Neutrophil (primary cell): Measurements from ENCODE around the gene ABCG8.

Experiments used
- H3K27ac ChIP-seq: fragments of 200-600 bp; sonication (generic); 2 replicates; pipeline ENCODE4 v1.5.1; 2016; ENCODE audit warnings: mild to moderate bottlenecking, moderate library complexity
- H3K27me3 ChIP-seq: fragments of 200-600 bp; sonication (generic); 2 replicates; pipeline ENCODE4 v1.6.0; 2016; ENCODE audit warnings: mild to moderate bottlenecking
- H3K36me3 ChIP-seq: fragments of 200-600 bp; sonication (generic); 2 replicates; pipeline ENCODE4 v1.5.1; 2017
- H3K4me1 ChIP-seq, 2 experiments: fragments of 200-600 bp in 1 of 2; sonication (generic) in 1 of 2; 1 replicate in 1 of 2; 2 replicates in 1 of 2; pipeline versions ENCODE4 v1.5.1 to v1.6.1; 2013 to 2016; ENCODE audit warnings: low read depth in 1 of 2, low read length in 1 of 2, mild to moderate bottlenecking in 1 of 2, moderate library complexity in 1 of 2; ENCODE audit not compliant: control insufficient read depth in 1 of 2, insufficient read depth in 1 of 2
- H3K4me3 ChIP-seq, 2 experiments: fragments of 200-600 bp in 1 of 2; sonication (generic) in 1 of 2; 1 replicate in 1 of 2; 2 replicates in 1 of 2; pipeline ENCODE4 v1.5.1; 2013 to 2016; ENCODE audit warnings: low read depth in 1 of 2, low read length in 1 of 2, mild to moderate bottlenecking in 1 of 2, moderate library complexity in 1 of 2
- H3K9me3 ChIP-seq: fragments of 200-600 bp; sonication (generic); 2 replicates; pipeline ENCODE4 v1.5.1; 2016
- CTCF ChIP-seq: fragments of 200-600 bp; sonication (generic); IDR thresholded peaks from 2 replicates; pipeline ENCODE4 v1.5.1; 2016; ENCODE audit warnings: antibody characterized with exemption

ABCG8 gene

GRCh38 chr2:43884689-43885088 is 45.9 kb downstream of the ABCG8 start:
- no peak for TF ChIP-seq CTCF
- no peak overlapping the region for H3K27ac ChIP-seq
- H3K36me3 ChIP-seq = peaks cover 10% of the 10 kb centered on the region
- no peaks in the 10 kb centered on the region for H3K27me3 ChIP-seq
- peaks cover 0 to 3% of the 10 kb centered on the region in 2 experiments for H3K4me1 ChIP-seq
- no peaks in the 10 kb centered on the region for H3K9me3 ChIP-seq
- no peak overlapping the region for H3K4me3 ChIP-seq

- no peaks in the 10 kb centered on the region for H3K27me3 ChIP-seq
- TF ChIP-seq CTCF = no peak
- H3K4me1 ChIP-seq = peaks cover 0 to 3% of the 10 kb centered on the region in 2 experiments
- H3K9me3 ChIP-seq = no peaks in the 10 kb centered on the region
- H3K27ac ChIP-seq = no peak overlapping the region
- H3K36me3 ChIP-seq = peaks cover 12% of the 10 kb centered on the region
- no peak overlapping the region for H3K4me3 ChIP-seq
Measured at GRCh38 chr2:43885132-43885632, 46.4 kb downstream of the ABCG8 start.

GRCh38 chr2:43887176-43887575 is 48.4 kb downstream of the ABCG8 start:
- Histone ChIP-seq H3K4me1 (peaks cover 0 to 3% of the 10 kb centered on the region in 2 experiments), H3K36me3 (peaks cover 12% of the 10 kb centered on the region)
- no peak for TF ChIP-seq CTCF

GRCh38 chr2:43889416-43889815 is 50.6 kb downstream of the ABCG8 start:
- Histone ChIP-seq H3K36me3 (peaks cover 19% of the 10 kb centered on the region), H3K27ac (no peak overlapping the region), H3K4me3 (no peak overlapping the region), H3K27me3 (no peaks in the 10 kb centered on the region), H3K4me1 (peaks cover 0 to 3% of the 10 kb centered on the region in 2 experiments), H3K9me3 (no peaks in the 10 kb centered on the region)
- TF ChIP-seq CTCF = no peak

More at GRCh38 chr2:43887176-43887575, 48.4 kb downstream of the ABCG8 start:
- H3K27me3 ChIP-seq = no peaks in the 10 kb centered on the region
- no peak overlapping the region for H3K4me3 ChIP-seq
- H3K9me3 ChIP-seq = no peaks in the 10 kb centered on the region
- no peak overlapping the region for H3K27ac ChIP-seq

- no peaks in the 10 kb centered on the region for H3K9me3 ChIP-seq
- H3K27me3 ChIP-seq = no peaks in the 10 kb centered on the region
- no peak overlapping the region for H3K27ac ChIP-seq
- H3K4me3 ChIP-seq = no peak overlapping the region
- H3K4me1 ChIP-seq = peaks cover 0 to 3% of the 10 kb centered on the region in 2 experiments
- no peak for TF ChIP-seq CTCF
- H3K36me3 ChIP-seq = peaks cover 28% of the 10 kb centered on the region
Measured at GRCh38 chr2:43890855-43891254, 52.1 kb downstream of the ABCG8 start.

GRCh38 chr2:43894743-43895142 is 56.0 kb downstream of the ABCG8 start:
- H3K36me3 ChIP-seq = peaks cover 35% of the 10 kb centered on the region
- no peaks in the 10 kb centered on the region for H3K9me3 ChIP-seq
- H3K27ac ChIP-seq = no peak overlapping the region
- no peak overlapping the region for H3K4me3 ChIP-seq
- H3K27me3 ChIP-seq = no peaks in the 10 kb centered on the region
- no peaks in the 10 kb centered on the region for H3K4me1 ChIP-seq
- no peak for TF ChIP-seq CTCF
